Sigmoid colon (tissue), 4 donors: ENCODE data around the gene FAT2.

ENCODE experiments used
- CTCF ChIP-seq, 4 experiments: fragments of 450-650 bp in 3 of 4; fragments of 200-600 bp in 1 of 4; IDR thresholded peaks; one replicate each; pipeline ENCODE4 v1.5.1; 2016 to 2019; ENCODE audit warnings: antibody characterized with exemption in 4 of 4, mild to moderate bottlenecking in 3 of 4, moderate library complexity in 2 of 4
- EP300 ChIP-seq, 4 donors: sonication (generic); formaldehyde crosslinking; IDR thresholded peaks; one replicate each; pipeline ENCODE4 v1.6.1; 2017; ENCODE audit warnings: antibody characterized with exemption in 4 of 4

- TF ChIP-seq EP300 (IDR thresholded peaks at IDR 0.05): no peak
- no peak for TF ChIP-seq CTCF (IDR thresholded peaks at IDR 0.05)
Observed at GRCh38 chr5:151549713-151550112, 41.4 kb downstream of the FAT2 start.
